T-helper 2 cell treated with Interferon-gamma antibody and Interleukin-4, amounts not matched to agents 100 ng/mL and 5 ng/mL, for 36 hours (primary cell): ENCODE results near the gene C3orf22. TPM values are rescaled to one million over a fixed set of nuclear protein-coding genes. Genes with fewer than 3 reads are reported as not detected.

ENCODE experiments used
- intact Hi-C: fragments of 100-400 bp; cut with micrococcal nuclease; formaldehyde crosslinking; loops from one replicate; pipeline ENCODE4 v1.15.1; 2023
- total RNA-seq: library from RNA; stranded (reverse); gene quantifications from 2 replicates; pipeline ENCODE4 v1.2.3, GENCODE V29; 2022

The C3orf22 gene
- total RNA-seq, 1 donor from 2014 or later, result not detected

GRCh38 chr3:126515066-126515706 is 43.5 kb downstream of the C3orf22 start:
- intact Hi-C loops, result no loop called here

GRCh38 chr3:126514161-126514560 is 44.6 kb downstream of the C3orf22 start:
- intact Hi-C loops, result no loop called here

- intact Hi-C loops, result no loop called here
Observed at GRCh38 chr3:126512916-126513650, 45.6 kb downstream of the C3orf22 start.

- intact Hi-C loops, result no loop called here
Observed at GRCh38 chr3:126512026-126512425, 46.7 kb downstream of the C3orf22 start.

GRCh38 chr3:126511291-126511690 is 47.4 kb downstream of the C3orf22 start:
- intact Hi-C loops, result no loop called here

GRCh38 chr3:126510308-126510910 is 48.3 kb downstream of the C3orf22 start:
- intact Hi-C loops, result no loop called here

- intact Hi-C loops, result no loop called here
Observed at GRCh38 chr3:126509597-126510307, 49.0 kb downstream of the C3orf22 start.

- intact Hi-C loops, result no loop called here
Observed at GRCh38 chr3:126508564-126508964, 50.2 kb downstream of the C3orf22 start.

- intact Hi-C loops, result no loop called here
Observed at GRCh38 chr3:126507886-126508285, 50.8 kb downstream of the C3orf22 start.

- intact Hi-C loops, result no loop called here
Observed at GRCh38 chr3:126503701-126504100, 55.0 kb downstream of the C3orf22 start.

GRCh38 chr3:126502656-126503055 is 56.1 kb downstream of the C3orf22 start:
- intact Hi-C loops, result no loop called here

GRCh38 chr3:126501736-126502135 is 57.0 kb downstream of the C3orf22 start:
- intact Hi-C loops, result no loop called here

- intact Hi-C loops, result no loop called here
Observed at GRCh38 chr3:126501054-126501453, 57.7 kb downstream of the C3orf22 start.

- intact Hi-C loops, result no loop called here
Observed at GRCh38 chr3:126500016-126500415, 58.7 kb downstream of the C3orf22 start.

Other genes starting within 250 kb of the C3orf22 start
- not detected in 2 replicates for gene KLF15, start 201.5 kb downstream of the C3orf22 start, total RNA-seq
- gene CFAP100, start 164.0 kb downstream of the C3orf22 start, total RNA-seq, result not detected in 2 replicates
- 28.1 and 28.6 TPM in 2 replicates for gene ZXDC, start 83.0 kb downstream of the C3orf22 start, total RNA-seq
- gene UROC1, start 41.2 kb downstream of the C3orf22 start, total RNA-seq, result not detected in 2 replicates
- gene CHST13, start 34.8 kb downstream of the C3orf22 start, total RNA-seq, result not detected in 2 replicates
- gene TXNRD3, start 96.2 kb upstream of the C3orf22 start, total RNA-seq, result 0.25 and 0.27 TPM in 2 replicates
- gene CHCHD6, start 145.3 kb upstream of the C3orf22 start, total RNA-seq, result 5.4 and 7.0 TPM in 2 replicates